Dermis microvascular lymphatic vessel endothelial cell (primary cell): ENCODE measurements around the gene MKX. TPM values are rescaled to one million over a fixed set of nuclear protein-coding genes. Genes with fewer than 3 reads are reported as not detected.

ENCODE experiments used
- DNase-seq, 2 donors: peaks; one replicate each; pipeline versions ENCODE4 v3.0.0 to v3.0.0-alpha.2; 2010; ENCODE audit warnings: low read depth in 2 of 2
- total RNA-seq: library from RNA; depleted of rRNA; stranded (reverse); fragments of >200 nt; gene quantifications from 2 replicates; pipeline ENCODE4 v1.2.1, GENCODE V29; 2014

MKX gene, protein sequence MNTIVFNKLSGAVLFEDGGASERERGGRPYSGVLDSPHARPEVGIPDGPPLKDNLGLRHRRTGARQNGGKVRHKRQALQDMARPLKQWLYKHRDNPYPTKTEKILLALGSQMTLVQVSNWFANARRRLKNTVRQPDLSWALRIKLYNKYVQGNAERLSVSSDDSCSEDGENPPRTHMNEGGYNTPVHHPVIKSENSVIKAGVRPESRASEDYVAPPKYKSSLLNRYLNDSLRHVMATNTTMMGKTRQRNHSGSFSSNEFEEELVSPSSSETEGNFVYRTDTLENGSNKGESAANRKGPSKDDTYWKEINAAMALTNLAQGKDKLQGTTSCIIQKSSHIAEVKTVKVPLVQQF
- under 0.01 TPM in 1 of 2 replicates, not detected in the other for total RNA-seq

- DNase-seq, result peak; percentile 12 to 51
Observed at GRCh38 chr10:27745732-27746396, at the start of gene MKX. MKX (minus strand) TSS chr10:27745819; CDS start chr10:27743415, 2,404 bp downstream.

- no peak for DNase-seq
Observed at GRCh38 chr10:27794157-27794556, 48.5 kb upstream of the MKX start.

GRCh38 chr10:27792216-27792615 lies 46.6 kb upstream of the MKX start:
- DNase-seq, result no peak

GRCh38 chr10:27784272-27784671 lies 38.7 kb upstream of the MKX start:
- DNase-seq, result no peak

- peak; percentile 26 to 73 for DNase-seq
Observed at GRCh38 chr10:27783660-27784059, 38.0 kb upstream of the MKX start.

DNA sequence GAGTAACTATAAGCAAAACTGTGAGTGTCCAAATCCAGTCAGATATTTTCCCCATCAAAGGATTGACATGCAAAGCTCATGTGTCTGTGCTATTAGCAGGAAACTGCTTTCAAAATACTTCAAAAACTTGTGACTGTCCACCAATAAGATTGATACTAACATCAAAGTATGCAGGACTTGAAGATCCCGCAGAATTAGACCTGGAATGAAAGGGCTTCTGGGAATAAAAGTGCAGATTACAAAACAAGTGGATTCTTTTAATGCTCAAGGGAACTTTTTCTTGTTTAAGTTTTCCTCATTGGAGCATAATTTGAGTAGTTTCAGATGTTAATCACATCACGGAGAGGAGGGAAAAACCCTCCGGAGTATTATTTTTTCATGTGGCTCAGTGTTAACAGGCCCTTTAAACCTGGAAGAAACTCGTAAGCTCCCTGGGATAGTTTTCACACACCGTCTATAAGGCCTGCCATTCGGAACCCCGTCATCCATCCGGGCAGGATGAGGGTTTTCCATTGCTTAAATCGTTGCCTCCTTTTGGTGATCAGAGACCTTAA lies 33.9 kb upstream of the MKX start:
- DNase-seq, result no peak

GRCh38 chr10:27774831-27775230 lies 29.2 kb upstream of the MKX start:
- DNase-seq, result no peak

DNA sequence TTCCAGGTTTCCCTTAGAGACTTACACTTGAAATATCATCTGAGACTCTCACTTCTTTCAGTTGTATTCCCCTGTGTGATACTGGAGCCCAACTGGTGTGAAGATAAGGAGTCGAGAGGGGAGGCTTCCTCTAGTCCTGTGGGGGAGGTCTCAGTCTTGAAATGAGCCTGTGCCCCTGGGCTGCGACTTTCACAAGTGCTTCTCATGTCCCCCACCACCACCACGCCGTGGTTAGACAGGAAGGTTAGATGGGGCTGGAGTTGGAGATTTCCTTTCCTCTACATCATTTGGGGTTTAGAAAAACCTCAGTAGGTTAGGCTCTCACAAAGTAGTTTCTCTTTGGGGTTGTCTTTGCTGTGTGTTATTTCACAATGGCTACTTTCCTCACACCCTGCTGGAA lies 25.6 kb upstream of the MKX start:
- DNase-seq, result no peak

- no peak for DNase-seq
Observed at GRCh38 chr10:27770181-27770580, 24.6 kb upstream of the MKX start.

DNA sequence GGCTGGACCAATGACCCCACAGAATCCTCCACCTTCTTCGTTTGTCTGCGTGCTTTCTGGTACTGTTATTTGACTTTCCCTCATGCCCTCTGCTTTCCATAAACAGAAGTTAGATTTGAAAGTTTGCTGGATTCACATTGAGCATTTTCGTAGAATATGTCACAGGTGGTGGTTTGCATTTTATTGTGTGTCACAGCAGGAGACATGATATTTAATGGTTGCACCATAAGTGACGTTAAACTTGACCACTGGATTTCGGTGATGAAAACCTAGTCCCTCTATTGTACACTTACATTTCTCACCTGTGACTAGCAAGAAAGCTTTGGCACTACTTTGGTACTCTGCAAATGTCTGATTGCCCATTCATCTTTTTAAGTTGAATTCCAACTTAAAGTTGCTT lies 15.2 kb upstream of the MKX start:
- no peak for DNase-seq

- no peak for DNase-seq
Observed at GRCh38 chr10:27759483-27760272, 14.1 kb upstream of the MKX start.

GRCh38 chr10:27752673-27753237 lies 7.1 kb upstream of the MKX start:
- DNase-seq, result no peak

GRCh38 chr10:27748601-27749000 lies 3.0 kb upstream of the MKX start:
- DNase-seq, result no peak

DNA sequence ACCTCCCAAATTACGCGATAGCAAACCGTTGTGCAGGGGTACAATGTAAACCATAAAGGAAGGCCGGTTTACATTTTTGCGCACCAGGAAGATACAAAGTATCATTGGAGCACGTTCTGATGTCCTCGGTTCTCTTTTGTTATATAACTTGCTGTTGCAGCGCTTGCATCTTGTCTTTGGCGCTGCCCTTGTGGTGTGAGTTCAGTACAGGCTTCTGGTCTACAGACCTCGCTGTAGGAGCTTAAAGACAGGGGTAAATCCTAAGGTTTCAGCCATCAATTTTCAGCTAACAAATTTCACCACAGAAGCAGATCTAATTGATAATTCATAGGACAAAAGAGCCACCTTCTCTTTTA lies 1.5 kb upstream of the MKX start:
- no peak for DNase-seq

- DNase-seq, result no peak
Observed at GRCh38 chr10:27746397-27747095, 927 bp upstream of the MKX start.

GRCh38 chr10:27744802-27745731 lies 552 bp downstream of the MKX start:
- DNase-seq, result no peak

DNA sequence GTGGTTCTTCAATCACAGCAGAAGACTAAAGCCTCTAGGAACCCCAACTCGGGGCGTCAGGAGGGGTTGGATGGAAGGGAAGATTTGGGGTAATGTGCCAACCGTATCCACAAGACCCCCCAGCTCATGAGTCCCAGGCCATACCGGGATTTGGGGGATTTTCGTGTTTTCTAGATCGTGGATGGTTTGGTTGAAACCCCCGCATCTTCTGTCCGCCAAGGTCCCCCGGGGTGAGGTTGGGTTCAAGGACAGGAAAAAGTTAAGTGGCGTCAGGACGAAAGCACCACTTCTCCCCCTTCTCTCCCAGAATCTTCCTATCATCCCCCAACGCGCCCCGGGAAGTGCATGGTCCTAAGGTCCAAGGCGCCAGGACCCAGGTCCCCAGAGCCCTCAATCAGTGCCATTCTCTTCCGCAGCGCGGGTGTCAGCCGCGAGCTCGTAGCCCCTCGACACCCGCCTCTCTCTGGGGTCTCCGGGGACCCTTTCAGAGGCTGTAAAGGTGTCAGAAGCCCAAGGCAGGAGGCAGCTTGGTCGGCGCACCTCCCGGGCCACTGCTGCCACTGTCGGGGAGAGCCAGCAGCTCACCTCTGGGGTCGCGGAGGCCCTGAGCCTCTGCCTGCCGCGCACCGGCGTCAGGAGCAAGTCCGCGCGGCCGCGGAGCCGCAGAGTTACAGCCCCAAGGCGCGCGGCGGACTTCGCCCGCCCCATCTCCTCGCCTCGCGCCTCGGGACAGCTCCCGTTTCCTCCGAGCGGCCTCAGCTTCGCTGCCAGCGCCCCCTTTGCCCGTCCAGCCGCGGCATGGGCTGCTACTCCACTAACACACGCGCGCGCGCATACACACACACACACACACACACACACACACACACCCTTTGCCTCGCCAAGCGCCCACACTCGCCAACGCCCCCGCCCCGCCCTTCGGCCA lies 1.5 kb downstream of the MKX start:
- DNase-seq, result peak in 1 of 2 donors; percentile 36

DNA sequence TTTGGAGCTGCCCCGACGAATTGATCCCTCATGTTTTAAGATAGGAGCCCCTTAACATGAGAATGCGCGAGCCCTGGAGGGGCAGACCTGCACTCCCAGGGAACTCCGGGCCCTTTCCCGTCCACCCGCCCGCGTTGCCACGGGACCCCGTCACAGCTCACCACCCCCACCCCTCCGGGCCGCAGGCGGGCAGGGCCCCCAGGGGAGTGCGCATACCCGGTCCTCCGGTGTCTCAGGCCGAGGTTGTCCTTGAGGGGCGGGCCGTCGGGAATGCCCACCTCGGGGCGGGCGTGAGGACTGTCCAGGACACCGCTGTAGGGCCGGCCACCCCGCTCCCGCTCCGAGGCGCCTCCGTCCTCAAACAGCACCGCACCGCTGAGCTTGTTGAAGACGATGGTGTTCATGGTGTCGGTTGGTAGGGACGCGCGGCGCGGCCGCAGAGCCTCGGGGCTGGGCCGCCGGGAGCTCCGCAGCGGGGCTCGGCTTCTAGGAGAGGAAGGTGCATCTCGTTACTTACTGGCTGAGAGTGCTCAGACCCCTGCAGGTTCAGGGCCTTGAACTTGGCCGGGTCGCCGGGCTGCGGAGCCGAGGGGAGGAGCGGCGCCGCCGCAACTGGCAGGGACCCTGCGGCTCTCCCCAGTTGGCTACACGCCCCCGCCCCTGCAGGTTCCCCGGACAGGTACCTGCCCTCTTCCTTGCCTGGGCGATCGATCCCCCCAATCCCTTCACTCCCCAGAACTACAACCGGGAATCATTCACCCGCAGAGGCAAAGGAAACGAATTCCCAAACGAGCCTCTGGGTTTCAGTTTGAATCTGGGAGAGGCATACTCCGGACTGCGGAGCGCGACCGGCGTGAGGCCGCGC lies 2.4 kb downstream of the MKX start:
- DNase-seq, result peak in 1 of 2 donors; percentile 10
